ENCODE results near the gene NOLC1.
"Not testable (repeated sequence)": the region's sequence is repeated elsewhere in the genome, so short reads cannot be mapped to it uniquely, and the experiment has no call there.

Gene NOLC1

DNA sequence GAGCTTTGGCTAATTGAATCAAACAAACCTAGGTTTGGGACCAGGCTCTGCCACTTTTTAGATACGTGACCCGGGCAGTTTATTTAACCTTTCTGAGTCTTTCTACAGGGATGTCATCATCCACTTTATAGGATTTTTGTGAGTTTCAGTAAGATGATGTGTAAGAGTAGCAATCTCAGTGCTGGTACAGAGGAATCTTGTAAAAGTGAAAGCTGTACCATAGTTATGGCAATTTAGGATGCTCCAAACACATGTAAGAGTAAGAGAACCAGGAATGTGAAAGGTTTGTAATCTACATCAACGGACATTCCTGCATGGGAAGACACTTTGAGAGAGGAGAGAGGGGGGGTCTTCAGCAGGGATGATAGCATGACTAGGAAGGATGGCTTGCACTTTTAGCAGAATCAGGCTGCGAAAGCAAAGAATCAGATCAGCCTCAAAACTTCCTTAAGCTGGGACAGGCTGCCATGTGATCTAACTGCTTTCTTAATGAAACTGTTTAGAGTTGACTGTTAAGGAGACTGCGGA, 968 bp downstream of the NOLC1 start:
- DNase-seq (ENCODE audit: low read depth in 3 of 3, low spot score in 1 of 3) = no peak

DNA sequence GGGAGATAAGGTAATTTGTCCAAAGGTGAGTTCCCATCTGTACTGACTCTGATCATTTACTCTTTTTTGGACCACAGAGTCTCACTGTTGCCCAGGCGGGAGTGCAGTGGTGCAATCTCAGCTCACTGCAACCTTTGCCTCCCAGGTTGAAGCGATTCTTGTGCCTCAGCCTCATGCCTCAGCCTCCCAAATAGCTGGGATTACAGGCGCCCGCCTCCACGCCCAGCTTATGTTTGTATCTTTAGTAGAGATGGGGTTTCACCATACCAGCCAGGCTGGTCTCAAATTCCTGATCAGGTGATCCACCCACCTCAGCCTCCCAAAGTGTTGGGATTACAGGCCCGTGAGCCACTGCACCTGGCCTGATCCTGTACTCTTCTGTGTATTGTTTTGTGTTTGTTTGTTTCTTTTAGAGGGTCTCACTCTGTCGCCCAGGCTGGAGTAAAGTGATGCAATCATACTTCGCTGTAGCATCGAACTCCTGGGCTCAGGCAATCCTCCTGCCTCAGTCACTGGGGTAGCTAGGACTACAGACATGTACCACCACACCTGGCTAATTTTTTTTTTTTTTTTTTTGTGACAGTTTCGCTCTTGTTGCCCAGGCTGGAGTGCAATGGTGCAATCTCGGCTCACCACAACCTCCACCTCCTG, 2.4 kb downstream of the NOLC1 start:
- DNase-seq (ENCODE audit: low read depth in 3 of 3, low spot score in 1 of 3) = no peak

DNA sequence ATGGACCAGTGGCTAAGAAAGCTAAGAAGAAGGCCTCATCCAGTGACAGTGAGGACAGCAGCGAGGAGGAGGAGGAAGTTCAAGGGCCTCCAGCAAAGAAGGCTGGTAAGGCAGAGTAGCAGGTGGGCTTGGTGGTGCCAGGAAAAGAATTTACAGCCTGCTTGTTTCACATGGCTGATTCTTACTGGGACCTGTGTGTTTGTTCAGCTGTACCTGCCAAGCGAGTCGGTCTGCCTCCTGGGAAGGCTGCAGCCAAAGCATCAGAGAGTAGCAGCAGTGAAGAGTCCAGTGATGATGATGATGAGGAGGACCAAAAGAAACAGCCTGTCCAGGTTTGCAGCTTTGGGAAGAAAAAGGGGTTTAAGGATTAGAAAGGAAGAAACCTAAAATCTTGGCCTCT, 5.0 kb downstream of the NOLC1 start:
- DNase-seq (ENCODE audit: low read depth in 3 of 3, low spot score in 1 of 3) = no peak

DNA sequence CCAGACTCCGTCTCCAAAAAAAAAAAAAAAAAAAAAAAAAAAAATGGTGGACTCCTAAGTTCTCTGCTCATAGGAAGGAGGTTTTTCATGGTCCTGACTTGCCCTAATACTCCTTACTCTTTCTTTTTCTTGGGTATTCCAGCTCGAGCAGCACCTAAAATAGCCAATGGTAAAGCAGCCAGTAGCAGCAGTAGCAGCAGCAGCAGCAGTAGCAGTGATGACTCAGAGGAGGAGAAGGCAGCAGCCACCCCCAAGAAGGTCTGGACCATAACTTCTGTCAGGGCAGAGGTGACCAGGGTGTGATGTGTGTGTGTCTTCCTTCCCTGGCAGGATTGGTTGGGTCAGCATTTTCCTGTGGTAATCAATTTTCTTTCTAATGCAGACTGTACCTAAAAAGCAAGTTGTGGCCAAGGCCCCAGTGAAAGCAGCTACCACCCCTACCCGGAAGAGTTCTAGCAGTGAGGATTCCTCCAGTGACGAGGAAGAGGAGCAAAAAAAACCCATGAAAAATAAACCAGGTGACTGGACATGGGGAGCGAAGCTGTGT, 6.9 kb downstream of the NOLC1 start:
- DNase-seq (ENCODE audit: low read depth in 3 of 3, low spot score in 1 of 3) = no peak

DNA sequence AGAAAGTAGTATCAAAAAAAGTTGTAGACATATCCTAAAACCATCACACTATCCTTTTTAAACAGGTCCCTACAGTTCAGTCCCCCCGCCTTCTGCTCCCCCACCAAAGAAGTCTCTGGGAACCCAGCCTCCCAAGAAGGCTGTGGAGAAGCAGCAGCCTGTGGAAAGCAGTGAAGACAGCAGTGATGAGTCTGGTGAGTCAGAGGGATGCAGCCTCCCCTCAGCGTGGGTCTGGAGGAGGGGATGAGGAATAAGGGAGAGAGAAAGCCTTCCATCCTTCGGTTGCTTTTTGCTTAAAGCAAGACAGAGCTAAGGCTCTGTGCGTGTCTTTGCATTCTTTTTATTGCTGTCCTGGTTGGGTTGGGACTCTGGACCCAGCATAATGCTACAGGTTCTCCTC, 7.6 kb downstream of the NOLC1 start:
- DNase-seq (ENCODE audit: low read depth in 3 of 3, low spot score in 1 of 3) = no peak

DNA sequence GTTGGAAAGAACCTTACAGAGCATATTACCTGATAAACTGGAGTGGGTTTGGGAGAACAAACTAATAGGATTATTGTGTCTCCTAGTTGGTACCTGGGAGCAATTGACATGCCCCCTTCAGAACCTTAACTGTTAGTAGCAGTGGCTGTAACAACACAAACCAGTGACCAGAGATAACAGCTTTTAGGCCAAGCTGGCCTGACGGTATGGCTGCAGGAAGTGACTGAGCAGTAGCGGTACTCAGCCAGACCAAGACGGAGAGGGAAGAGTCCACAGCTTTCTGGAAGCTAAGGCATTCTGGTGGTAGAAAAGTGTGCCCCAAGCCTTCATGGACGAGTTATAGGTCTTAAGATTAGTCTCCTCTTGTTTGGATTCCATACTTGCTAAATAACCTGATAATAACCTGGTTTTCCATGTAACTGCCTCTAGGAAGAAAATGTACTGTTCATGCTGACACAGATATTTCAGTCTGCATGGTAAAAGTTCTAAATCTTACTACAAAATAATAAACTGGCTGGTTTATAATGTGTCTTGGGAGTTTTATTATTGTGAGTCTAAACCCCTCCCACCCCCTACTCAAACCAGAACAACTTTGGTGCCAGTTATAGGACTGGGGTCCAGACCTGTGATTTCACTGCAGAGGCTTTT, 11.3 kb downstream of the NOLC1 start:
- no peak for DNase-seq (ENCODE audit: low read depth in 3 of 3, low spot score in 1 of 3)

DNA sequence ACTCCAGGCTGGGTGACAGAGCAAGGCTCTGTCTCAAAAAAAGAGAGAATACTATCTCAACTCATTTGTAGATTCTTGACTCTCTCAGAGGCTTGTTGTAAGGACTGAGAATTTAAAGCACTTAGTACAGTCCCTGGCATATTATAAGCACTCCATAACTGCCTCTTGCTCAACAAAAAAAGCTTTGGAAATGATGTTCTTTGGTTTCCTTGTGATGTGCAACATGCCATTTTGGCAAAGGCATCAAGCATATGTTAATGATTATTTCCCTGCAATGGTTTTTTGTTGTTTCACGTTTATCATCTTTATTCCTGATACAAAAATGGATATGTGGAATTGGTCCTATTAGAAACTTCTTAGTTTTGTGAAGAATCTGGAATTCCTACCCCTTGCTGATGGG, 15.7 kb downstream of the NOLC1 start:
- no peak for DNase-seq (ENCODE audit: low read depth in 3 of 3, low spot score in 1 of 3)

DNA sequence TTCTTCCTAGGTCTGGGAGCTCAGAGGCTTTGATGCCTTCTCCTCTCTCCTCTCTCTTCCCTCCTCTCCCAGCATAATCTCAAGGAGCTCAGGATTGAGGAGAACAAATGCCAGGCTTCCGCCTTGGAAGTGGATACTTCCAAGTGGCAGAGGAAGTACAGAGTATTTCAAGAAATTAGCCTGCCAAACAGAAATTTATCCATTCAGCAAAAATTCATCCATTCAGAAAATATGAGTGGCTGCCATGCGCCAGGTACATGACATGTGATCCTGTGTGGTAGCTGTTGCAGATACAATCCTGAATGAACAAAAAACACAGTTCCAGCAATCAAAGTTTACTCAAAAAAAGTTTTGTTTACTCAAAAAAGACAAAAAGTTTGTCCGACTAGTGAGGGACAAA, 18.4 kb downstream of the NOLC1 start:
- no peak for DNase-seq (ENCODE audit: low read depth in 3 of 3, low spot score in 1 of 3)

DNA sequence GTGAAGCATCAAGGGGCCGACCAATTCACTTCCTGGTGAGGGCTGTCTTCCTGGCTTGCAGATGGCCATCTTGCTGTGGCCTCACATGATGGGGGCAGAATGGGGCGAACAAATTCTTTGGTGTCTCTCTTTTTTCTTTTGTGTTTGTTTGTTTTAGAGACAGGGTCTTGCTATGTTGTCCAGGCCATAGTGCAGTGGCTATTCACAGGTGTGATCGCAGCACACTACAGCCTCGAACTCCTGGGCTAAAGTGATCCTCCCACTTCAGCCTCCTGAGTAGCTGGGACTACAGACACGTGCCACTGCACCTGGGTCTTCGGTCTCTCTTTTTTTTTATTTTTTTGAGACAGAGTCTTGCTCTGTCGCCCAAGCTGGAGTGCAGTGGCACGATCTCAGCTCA, 20.1 kb downstream of the NOLC1 start:
- DNase-seq (ENCODE audit: low read depth in 3 of 3, low spot score in 1 of 3) = no peak

DNA sequence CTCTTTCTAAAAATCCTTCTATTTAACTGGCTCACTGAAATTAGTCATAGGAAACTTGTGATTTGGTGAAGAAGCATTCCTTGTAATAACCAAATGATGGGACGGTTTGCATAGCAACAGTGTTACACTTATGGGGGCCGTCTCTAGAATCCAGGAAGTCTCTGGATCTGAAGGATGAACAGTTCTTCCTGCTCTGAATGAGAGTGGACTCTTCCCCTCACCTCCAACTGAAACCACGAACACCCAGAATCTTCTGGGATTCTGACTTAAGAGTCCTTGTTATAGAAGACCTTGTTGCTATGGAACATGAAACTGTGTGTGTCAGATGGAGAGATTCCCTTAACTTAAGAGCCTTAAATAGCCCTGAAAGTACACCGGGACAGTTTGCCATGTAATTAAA, 23.2 kb downstream of the NOLC1 start:
- DNase-seq (ENCODE audit: low read depth in 3 of 3, low spot score in 1 of 3) = no peak

DNA sequence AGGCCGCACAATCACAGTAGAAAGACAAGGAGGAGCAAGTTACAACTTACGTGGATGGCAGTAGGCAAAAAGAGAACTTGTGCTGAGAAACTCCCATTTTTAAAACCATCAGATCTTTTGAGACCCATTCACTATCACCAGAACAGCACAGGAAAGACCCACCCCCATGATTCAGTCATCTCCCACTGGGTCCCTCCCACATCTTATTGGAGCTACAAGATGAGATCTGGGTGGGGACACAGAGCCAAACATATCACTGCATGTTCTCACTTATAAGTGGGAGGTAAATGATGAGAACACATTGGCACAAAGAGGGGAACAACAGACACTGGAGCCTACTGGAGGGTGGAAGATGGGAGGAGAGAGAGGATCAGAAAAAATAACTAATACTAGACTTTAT, 32.4 kb downstream of the NOLC1 start:
- DNase-seq (ENCODE audit: low read depth in 3 of 3, low spot score in 1 of 3) = no peak

DNA sequence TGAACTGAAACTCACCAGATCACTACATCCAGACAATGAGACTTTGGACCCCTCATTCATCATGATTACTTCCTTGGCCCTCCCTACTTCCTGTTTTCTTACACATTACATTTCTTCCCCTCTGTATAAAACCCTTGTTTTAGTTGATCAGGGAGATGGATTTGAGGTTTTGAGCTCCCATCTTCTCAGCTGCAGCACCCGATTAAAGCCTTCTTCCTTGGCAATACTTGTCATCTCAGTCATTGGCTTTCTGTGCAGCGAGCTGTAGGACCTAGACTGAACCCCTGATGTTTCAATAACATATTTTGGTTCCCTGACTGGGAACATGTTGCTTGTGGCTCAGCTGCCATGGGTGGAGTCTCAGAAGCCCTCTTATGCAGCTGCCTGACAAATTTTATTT, 33.1 kb downstream of the NOLC1 start:
- DNase-seq (ENCODE audit: low read depth in 3 of 3, low spot score in 1 of 3) = no peak

DNA sequence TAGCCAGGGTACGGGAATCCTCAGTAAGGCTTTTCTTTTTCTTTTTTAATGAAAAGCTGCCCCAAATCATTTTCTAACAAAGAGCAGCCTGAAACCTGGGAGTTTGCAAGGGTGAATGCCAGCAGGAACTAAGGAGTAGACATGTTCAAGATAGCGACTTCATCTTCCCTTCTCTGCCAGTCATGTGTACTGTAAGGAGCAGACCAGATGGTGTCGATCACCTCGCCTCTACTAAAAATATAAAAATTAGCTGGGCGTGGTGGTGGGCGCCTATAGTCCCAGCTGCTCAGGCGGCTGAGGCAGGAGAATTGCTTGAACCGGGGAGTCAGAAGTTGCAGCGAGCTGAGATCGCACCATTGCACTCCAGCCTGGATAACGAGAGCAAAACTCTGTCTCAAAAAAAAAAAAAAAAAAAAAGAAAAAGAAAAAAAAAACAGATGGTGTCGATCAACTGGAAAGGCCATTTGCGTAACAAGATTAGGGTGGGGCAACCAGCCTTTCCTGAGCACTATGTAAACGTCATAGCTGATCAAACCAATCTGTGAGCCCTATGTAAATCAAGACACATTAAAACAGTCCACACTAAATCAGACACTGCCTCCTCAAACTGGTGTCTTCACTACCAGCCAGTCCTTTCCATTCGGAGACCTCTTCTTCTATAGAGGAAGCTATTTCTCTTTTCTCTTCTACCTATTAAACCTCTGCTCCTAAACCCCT, 33.8 kb downstream of the NOLC1 start:
- no peak for DNase-seq (ENCODE audit: low read depth in 3 of 3, low spot score in 1 of 3)

DNA sequence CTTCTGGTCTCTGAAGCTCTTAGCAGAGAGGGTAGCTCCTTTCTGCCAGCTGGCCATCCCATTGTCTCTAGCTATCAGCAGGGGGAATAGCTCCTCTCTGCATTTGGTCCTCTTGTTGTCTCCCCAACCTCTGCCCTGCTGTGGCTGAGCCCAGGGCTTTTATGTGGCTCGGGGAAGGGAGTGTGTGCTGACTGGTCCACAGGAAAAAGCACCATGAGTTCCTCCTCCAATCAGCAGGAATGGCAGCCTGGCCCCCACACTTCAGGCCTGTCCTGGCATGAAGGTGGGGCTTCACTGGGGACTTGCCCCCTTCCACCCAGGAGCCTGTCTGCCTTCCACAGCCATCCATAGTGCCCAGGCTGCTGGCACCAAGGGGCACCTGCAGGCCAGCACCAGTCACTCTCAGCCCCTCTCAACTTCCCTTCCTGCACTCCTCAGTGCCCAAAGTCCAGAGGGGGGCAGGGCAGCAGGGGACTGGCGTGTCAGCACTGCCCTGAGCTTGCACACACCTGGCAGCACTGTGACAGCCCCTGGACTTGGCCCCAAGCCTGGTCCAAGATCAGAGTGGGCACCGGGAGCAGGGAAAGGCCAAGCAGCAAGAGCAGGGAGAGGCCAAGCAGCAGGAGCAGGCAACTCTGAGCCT, 36.2 kb downstream of the NOLC1 start:
- DNase-seq (ENCODE audit: low read depth in 3 of 3, low spot score in 1 of 3) = no peak

DNA sequence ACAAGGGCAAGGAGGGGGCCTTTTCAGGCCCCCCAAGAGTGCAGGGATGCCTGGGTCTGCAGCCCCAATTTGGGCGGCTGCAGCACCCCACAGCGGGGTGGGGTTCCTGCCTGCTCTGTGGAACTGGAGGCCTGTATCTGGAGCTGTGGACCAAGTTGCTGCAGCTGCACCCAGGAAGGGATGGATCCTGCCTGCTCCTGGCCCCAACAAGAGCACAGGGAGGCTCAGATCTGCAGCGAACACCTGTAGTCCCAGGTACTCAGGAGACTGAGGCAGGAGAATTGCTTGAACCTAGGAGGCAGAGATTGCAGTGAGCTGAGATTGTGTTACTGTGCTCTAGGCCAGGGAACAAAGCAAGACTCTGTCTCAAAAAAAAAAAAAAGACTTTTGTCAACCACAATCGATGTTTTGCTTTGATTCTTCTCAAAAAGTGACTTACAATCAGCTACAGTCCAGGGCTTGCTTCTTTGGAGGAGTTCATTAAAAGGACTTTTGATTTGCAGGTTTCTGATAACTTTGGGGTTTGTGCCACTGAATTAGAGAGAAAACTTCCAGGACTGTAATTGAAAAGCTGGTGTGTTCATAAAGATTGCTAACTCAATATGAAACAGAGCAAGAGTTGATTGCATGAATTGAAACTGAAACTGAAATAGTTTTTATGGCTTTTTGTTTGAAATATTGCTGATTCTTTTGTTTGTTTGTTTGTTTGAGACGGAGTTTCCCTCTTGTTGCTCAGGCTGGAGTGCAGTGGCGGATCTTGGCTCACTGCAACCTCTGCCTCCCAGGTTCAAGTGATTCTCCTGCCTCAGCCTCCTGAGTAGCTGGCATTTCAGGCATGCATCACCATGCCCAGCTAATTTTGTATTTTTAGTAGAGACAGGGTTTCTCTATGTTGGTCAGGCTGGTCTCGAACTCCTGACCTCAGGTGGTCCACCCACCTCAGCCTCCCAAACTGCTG, 37.0 kb downstream of the NOLC1 start:
- not testable (repeated sequence) for DNase-seq (ENCODE audit: low read depth in 3 of 3, low spot score in 1 of 3)

DNA sequence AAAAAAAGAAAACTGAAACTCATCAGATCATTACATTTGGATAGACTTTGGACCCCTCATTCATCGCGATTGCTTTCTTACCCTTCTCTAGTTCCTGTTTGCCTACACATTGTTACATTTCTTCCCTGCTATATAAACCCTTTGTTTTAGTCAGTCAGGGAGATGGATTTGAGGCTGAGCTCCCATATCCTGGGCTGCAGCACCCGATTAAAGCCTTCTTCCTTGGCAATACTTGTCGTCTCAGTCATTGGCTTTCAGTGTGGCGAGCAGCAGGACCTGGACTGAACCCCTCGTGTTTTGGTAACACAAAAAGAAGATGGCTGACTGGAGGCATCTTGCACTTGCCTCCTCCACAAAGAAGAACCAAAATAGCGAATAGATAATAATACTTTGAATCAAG, 39.8 kb downstream of the NOLC1 start:
- DNase-seq (ENCODE audit: low read depth in 3 of 3, low spot score in 1 of 3) = no peak

DNA sequence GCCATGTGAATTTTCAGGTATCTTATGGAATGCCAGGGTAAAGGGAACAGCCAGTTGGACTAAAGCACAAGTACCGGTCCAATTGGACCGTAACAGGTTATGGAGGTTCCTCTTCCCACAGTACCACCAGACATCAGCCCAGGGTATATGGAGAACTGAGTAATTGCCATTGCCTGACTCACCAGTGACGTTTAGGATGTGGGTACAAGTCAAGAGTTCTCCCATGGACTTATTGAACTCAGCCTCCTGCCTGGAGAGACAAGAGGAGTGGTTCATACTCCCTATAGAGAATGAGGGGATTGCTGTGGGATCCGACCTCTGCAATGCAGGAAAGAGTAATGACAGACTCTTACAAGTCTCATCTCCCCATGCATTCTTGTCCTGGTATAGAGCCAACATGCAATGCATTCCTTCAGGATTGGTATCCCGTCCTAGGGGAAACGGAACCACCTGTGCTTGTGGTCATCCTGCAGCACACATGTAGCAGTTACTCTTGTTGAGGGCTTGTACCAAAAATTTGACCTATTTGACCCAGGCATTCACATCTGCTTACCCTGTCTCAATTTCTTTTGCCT, 43.2 kb downstream of the NOLC1 start:
- DNase-seq (ENCODE audit: low read depth in 3 of 3, low spot score in 1 of 3) = no peak

DNA sequence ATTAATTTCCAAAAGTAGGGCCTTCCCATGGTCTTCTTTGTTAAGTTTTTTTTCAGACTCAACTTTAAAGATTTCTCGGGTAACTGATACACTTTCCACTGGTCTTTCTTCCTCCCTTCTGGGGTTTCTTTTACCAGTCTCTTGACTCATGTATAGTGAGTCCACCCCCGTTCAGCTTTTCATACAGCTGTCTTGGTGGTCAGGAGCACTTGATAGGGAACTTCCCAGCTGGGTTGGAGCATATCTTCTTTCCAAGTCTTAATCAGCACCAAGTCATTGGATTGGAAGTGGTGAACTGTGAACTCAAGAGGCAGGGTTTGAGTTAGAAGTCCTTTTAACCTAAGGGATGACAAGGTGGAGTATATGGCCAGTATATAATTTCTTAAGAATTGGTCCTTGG, 44.7 kb downstream of the NOLC1 start:
- DNase-seq (ENCODE audit: low read depth in 3 of 3, low spot score in 1 of 3) = no peak

DNA sequence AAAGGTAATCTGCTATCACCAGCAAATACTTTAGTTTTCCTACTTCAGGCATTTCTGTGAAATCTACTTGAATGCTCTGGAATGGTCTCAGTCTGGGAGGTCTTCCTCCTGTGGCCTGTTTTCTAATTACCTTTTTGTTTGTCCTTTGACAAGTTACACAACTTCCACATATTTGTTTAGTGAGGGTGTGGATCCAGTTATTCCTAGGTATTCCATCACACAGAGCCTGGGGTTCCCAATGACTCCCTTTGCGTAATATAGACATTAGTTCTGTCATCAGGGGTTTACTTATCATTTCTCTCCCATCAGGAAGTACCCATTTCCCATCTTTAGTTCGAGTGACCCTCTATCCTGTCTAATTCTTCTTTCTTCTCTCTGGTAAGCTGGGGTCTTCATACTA, 45.8 kb downstream of the NOLC1 start:
- DNase-seq (ENCODE audit: low read depth in 3 of 3, low spot score in 1 of 3) = no peak

Data from stimulated activated CD4-positive, alpha-beta T cell treated with anti-CD3 and anti-CD28 coated beads, TNF-alpha, amount 100 ng/mL, for 1 hour (primary cell).